ENCODE results near the gene ATP2B2. TPM values are rescaled to one million over a fixed set of nuclear protein-coding genes. Genes with fewer than 3 reads are reported as not detected.

Gene ATP2B2
- polyA plus RNA-seq, 2 of the 4 experiments (the other 2 are of a cell fraction) = 0.03 to 0.04 TPM

GRCh38 chr3:10400050-10400748 is 105.2 kb downstream of the ATP2B2 start:
- FAIRE-seq (no peak), ATAC-seq (no peak), DNase-seq (ENCODE audit: low read depth in 1 of 2, low spot score in 1 of 2) (no peak)
- Histone ChIP-seq H3K4me1 (no peaks in the 10 kb centered on the region), H3K4me2 (no peak overlapping the region), H3K27ac (no peak overlapping the region), H3K9me3 (no peaks in the 10 kb centered on the region), H3K4me3 (no peak overlapping the region)
- ChIA-PET POLR2A (no interaction called here), CTCF (interaction anchor here (0.8 kb wide), 2 partner anchors 18 to 338 kb away, joined by 3 read pairs; no protein-coding TSS in a partner anchor)
- TF ChIP-seq EHF (CRISPR knock-in tag; IDR thresholded peaks at IDR 0.05) (no peak), KDM5A (IDR thresholded peaks at IDR 0.05) (no peak), REST (IDR thresholded peaks at IDR 0.05) (no peak), HMGXB4 (CRISPR knock-in tag; IDR thresholded peaks at IDR 0.05; ENCODE audit: borderline replicate concordance) (no peak), TFCP2L1 (CRISPR knock-in tag; IDR thresholded peaks at IDR 0.05) (no peak), HDAC2 (IDR thresholded peaks at IDR 0.05) (no peak), CEBPB (IDR thresholded peaks at IDR 0.05) (no peak), ELK1 (IDR thresholded peaks at IDR 0.05; ENCODE audit: low read depth, low read length) (no peak), EP300 (IDR thresholded peaks at IDR 0.05) (no peak), JUNB (IDR thresholded peaks at IDR 0.05) (no peak), NR3C1 (IDR thresholded peaks at IDR 0.05) (no peak), RARB (CRISPR knock-in tag; IDR thresholded peaks at IDR 0.05) (no peak), ZSCAN20 (CRISPR knock-in tag; IDR thresholded peaks at IDR 0.05) (no peak), MAFK (IDR thresholded peaks at IDR 0.05; ENCODE audit: partially characterized antibody) (no peak), CBX2 (IDR thresholded peaks at IDR 0.05; ENCODE audit: borderline replicate concordance, low read depth) (no peak), ZNF302 (CRISPR knock-in tag; IDR thresholded peaks at IDR 0.05) (no peak)
- WGBS (ENCODE audit: missing lambda C conversion rate) = 67% methylated on average over 8 of the region's 8 CpGs

GRCh38 chr3:10399634-10400033 is 105.8 kb downstream of the ATP2B2 start:
- Histone ChIP-seq H3K4me2 (no peak overlapping the region), H3K9me3 (no peaks in the 10 kb centered on the region), H3K4me3 (no peak overlapping the region), H3K27ac (no peak overlapping the region), H3K4me1 (no peaks in the 10 kb centered on the region)
- ATAC-seq (no peak), FAIRE-seq (no peak), DNase-seq (ENCODE audit: low read depth in 1 of 2, low spot score in 1 of 2) (no peak)
- POLR2A ChIA-PET = no interaction called here
- TF ChIP-seq ZFP36 (IDR thresholded peaks at IDR 0.05; ENCODE audit: borderline replicate concordance, partially characterized antibody) = peak; percentile 41
- no peak for TF ChIP-seq NR3C1 (IDR thresholded peaks at IDR 0.05)
- CTCF ChIA-PET = interaction anchor here (0.8 to 1.8 kb wide), 3 partner anchors 18 to 339 kb away, joined by 3 to 4 read pairs (median 3); no protein-coding TSS in a partner anchor
- 59% methylated on average over 3 of the region's 3 CpGs for WGBS (ENCODE audit: missing lambda C conversion rate)
